GM19238 (cell line): ENCODE results near the gene GARNL3.

Experiments used
- DNase-seq: peaks from one replicate; pipeline ENCODE4 v3.0.0; 2011; ENCODE audit warnings: low spot score; ENCODE audit not compliant: insufficient read length

The GARNL3 gene

GRCh38 chr9:127278372-127278771 is 13.8 kb downstream of the GARNL3 start:
- DNase-seq: no peak

GRCh38 chr9:127279717-127280285 is 15.2 kb downstream of the GARNL3 start:
- no peak for DNase-seq

- DNase-seq: no peak
These were observed 16.5 kb downstream of the GARNL3 start for GRCh38 chr9:127280880-127281660.

- DNase-seq: no peak
These were observed 17.3 kb downstream of the GARNL3 start for GRCh38 chr9:127281891-127282290.

- DNase-seq: no peak
These were observed 18.0 kb downstream of the GARNL3 start for GRCh38 chr9:127282611-127283010.

- no peak for DNase-seq
These were observed 18.6 kb downstream of the GARNL3 start for GRCh38 chr9:127283135-127283534.

- no peak for DNase-seq
These were observed 19.4 kb downstream of the GARNL3 start for GRCh38 chr9:127283917-127284497.

GRCh38 chr9:127285965-127286364 is 21.4 kb downstream of the GARNL3 start:
- no peak for DNase-seq

- DNase-seq: no peak
These were observed 26.0 kb downstream of the GARNL3 start for GRCh38 chr9:127290561-127291065.

GRCh38 chr9:127291246-127291778 is 26.7 kb downstream of the GARNL3 start:
- no peak for DNase-seq

GRCh38 chr9:127292415-127292814 is 27.8 kb downstream of the GARNL3 start:
- DNase-seq: no peak

GRCh38 chr9:127293328-127293727 is 28.8 kb downstream of the GARNL3 start:
- no peak for DNase-seq

- no peak for DNase-seq
These were observed 29.2 kb downstream of the GARNL3 start for GRCh38 chr9:127293767-127294166.

GRCh38 chr9:127295005-127295404 is 30.4 kb downstream of the GARNL3 start:
- no peak for DNase-seq

GRCh38 chr9:127300886-127301447 is 36.4 kb downstream of the GARNL3 start:
- no peak for DNase-seq

- DNase-seq: no peak
These were observed 39.3 kb downstream of the GARNL3 start for GRCh38 chr9:127303830-127304229.

GRCh38 chr9:127305206-127305837 is 40.7 kb downstream of the GARNL3 start:
- no peak for DNase-seq

- no peak for DNase-seq
These were observed 41.3 kb downstream of the GARNL3 start for GRCh38 chr9:127305838-127306226.

GRCh38 chr9:127307802-127308201 is 43.2 kb downstream of the GARNL3 start:
- no peak for DNase-seq

- DNase-seq: no peak
These were observed 44.3 kb downstream of the GARNL3 start for GRCh38 chr9:127308652-127309434.

- no peak for DNase-seq
These were observed 45.1 kb downstream of the GARNL3 start for GRCh38 chr9:127309715-127310114.
